GM23338 (cell line): ENCODE data around the gene MAPK12.

Experiments
- CTCF ChIP-seq, 2 experiments: fragments of 200-600 bp in 1 of 2; sonication (generic) in 1 of 2; conservative IDR thresholded peaks; 2 replicates each; pipeline versions ENCODE4 v1.5.1 to v1.6.1; 2016 to 2017; ENCODE audit warnings: antibody characterized with exemption in 2 of 2, low read depth in 2 of 2, mild to moderate bottlenecking in 2 of 2, moderate library complexity in 1 of 2
- POLR2AphosphoS5 ChIP-seq: IDR thresholded peaks from 2 replicates; pipeline ENCODE4 v1.6.1; 2016; ENCODE audit warnings: antibody characterized with exemption, low read depth
- ZNF331 ChIP-seq: fragments of 250-450 bp; sonication (Bioruptor Pico); IDR thresholded peaks from 2 replicates; pipeline ENCODE4 v1.5.0; 2020; ENCODE audit warnings: low read depth, mild to moderate bottlenecking, moderate library complexity

GRCh38 chr22:50266994-50267393 lies 5.5 kb upstream of the MAPK12 start:
- TF ChIP-seq POLR2AphosphoS5 (no peak), ZNF331 (no peak), CTCF (conservative IDR thresholded peaks at IDR 0.05; ENCODE audit: low read depth in 2 of 2) (no peak)
